Measurements from ENCODE around the gene ZDHHC13.
A peak's percentile ranks its signal among the peaks of the same experiment; 100 is the strongest.

ZDHHC13 gene, protein sequence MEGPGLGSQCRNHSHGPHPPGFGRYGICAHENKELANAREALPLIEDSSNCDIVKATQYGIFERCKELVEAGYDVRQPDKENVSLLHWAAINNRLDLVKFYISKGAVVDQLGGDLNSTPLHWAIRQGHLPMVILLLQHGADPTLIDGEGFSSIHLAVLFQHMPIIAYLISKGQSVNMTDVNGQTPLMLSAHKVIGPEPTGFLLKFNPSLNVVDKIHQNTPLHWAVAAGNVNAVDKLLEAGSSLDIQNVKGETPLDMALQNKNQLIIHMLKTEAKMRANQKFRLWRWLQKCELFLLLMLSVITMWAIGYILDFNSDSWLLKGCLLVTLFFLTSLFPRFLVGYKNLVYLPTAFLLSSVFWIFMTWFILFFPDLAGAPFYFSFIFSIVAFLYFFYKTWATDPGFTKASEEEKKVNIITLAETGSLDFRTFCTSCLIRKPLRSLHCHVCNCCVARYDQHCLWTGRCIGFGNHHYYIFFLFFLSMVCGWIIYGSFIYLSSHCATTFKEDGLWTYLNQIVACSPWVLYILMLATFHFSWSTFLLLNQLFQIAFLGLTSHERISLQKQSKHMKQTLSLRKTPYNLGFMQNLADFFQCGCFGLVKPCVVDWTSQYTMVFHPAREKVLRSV

DNA sequence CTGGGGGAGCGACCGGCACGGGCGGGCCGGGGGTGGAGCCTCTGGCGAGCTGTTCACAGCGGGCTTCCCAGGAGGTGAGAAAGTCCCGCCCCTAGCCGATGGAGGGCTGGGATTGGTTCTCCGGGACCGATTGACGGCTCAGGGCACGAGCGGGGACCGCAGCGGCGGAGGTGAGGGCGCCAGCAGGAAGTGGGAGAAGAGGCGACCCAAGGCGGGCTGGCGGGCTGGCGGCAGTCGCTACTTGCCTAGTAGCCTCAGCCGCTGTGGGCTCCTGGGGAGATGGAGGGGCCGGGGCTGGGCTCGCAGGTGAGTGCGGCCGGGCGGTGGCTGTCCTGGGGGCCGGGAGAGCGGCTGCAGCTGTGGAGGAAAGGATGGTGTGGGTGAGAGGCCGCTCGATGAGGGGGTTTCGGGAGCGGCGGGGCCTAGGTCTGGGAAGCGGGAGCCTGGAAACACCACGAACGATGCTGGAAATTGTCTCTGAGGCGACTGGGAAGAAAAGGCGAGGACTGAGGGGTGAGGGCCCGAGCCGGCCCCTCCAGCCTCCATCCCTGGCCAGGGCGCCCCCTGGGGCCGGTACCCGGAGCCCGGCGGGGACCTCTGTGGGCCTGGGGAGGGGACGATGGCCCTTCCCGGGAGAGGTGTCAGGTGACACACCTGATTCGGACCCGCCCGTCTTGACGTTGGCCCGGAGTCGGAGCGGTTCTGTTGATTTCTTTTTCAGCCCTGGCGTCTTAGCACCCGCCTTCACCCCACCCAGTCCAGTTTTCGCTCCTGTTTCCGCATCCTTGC lies at the start of gene ZDHHC13:
ZDHHC13 (plus strand) TSS at position 198 of the 789 bp plus-strand sequence; CDS start at position 280, 82 bp downstream.
- peak; percentile 100 for ATAC-seq
- DNase-seq: peak; percentile 96

DNA sequence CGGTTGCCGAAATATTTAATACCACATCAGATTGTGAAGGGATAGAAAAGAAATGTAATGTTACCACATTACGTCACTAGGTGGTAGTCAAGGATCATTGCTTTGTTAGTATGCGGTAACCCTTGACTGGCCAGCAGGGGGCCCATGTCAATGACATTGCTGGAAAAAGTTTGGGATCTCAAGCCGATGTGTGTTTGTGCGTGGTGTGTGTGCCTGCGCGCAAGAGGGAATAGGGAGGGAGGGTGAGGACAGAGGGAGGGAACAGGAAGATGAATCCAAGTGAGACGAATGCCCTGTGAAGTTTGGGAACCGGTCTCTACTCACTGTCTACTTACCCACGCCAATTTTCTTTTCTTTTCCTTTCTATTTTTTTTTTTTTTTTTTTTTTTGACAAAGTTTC lies 45.7 kb upstream of the ZDHHC13 start:
- peak; percentile 84 for ATAC-seq
- peak; percentile 61 for DNase-seq

DNA sequence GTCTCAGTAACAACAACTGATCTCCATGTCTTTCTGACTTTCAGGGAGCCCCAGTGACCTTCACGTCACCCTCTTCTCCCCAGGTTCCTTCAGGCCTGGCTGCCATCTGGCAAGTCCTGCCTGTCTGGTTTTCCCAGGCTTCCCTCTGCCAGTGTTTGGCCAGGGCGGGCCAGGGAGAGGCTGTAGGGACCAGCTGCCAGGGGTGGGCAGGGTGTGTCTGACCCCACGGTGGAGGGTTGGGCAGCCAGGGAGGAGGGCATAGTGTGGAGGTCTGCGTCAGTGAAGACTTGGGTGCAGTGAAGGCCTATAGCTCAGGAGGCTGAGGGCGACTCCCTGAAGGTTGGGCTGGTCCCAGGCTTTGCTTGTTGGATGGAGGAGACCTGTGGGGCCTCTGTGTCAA lies 44.5 kb upstream of the ZDHHC13 start:
- no peak for ATAC-seq

DNA sequence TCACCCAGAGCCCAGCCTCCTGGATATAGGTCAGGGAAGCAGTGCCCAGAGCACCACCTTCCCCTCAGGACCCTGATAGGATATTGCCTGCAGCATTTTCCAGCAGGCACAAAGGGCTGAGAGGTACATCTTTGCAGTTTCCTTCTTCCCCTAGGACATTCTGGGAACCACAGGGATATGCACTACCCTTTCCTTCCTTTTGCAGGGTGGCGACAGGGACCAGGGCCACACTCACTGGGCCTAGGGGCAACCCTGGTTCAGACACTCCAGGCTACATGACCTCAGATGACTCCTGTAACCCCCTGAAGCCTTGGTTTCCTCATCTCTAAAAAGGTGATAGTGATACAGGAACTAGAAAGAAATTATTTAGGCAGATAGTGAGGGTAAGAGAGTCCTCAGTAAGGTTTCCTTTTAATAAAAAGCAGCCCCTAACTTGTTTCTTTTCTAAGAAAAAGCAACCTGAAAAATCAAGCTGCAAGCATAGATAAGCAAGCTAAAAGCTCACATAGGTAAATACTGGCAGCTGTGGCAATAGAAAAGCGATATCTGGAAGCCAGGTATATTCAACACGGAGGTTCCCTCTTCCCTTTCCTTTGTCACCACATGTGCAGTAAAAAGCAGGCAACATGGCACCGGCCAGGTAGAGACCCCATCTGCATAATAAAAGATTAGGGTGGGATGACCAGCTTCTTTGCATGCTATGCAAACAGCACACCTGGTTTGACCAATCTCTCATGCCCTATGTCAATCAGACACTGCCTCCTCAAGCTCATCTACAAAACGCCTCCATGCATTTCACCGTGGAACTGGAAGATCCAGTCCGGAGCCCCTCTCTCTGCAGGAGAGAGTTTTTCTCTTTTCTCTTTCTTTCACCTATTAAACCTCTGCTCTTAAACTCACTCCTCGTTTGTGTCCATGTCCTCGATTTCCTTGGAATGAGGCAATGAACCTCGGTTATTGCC lies 43.2 kb upstream of the ZDHHC13 start:
- no peak for DNase-seq
- ATAC-seq: no peak

More for the DNA sequence above, 44.5 kb upstream of the ZDHHC13 start:
- no peak for DNase-seq

DNA sequence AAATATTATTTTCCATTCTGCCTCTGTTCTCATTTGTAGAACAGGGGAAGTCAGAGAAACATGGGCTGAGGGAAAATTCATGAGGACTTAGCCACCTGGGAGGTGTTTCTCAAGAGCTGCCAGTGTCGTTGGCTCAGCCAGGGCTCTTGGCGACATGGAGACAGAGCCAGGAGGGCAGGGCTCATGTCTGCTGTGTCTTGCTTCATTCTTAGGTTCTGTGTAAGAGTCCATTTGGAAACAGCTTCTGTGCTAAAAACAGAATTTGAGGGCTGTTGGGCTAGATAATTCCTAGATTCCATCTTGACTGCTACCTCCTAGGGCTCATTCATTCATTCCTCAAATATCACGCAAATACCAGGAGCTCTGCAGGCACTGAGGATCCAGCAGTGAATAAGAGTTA lies 41.3 kb upstream of the ZDHHC13 start:
- DNase-seq: no peak
- ATAC-seq: no peak

DNA sequence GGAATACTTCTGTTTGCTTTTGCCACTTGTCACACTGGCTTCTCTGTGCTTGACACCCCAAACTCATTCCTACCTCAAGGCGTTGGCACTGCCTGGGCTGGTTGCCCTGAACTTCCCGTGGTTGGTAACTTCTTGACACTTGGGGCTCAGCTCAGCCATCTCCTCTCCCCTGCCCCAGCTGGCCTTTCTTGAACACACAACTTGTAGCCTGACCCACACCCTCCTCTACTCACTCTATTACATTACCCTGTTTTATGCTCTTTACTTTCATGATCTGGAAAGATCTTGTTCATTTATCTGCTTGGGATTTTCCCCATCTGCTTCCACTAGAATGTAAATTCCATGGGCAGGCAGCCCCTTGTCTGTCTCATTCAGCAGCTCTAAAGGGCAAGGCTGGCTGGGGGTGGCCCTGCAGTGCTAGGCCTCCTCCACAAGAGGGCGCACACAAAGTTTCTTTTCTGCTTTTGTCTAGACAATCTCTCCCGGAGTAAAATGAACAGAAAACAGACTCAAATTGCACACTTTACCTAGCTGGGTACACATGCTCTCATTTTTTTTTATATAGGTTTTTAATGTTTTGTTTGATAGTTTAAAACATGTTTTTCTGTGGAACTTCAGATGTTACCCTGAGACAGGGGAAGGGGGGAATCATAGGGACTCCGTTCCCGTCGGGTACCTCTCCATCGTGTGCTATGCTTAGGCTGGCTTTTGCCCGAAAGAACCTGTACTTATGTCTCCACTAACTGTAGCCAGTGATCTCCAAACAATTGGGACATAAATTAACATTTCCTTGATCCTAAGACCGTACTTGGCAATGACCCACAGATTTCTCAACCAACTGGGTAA lies 40.0 kb upstream of the ZDHHC13 start:
- ATAC-seq: peak; percentile 75
- peak; percentile 69 for DNase-seq

DNA sequence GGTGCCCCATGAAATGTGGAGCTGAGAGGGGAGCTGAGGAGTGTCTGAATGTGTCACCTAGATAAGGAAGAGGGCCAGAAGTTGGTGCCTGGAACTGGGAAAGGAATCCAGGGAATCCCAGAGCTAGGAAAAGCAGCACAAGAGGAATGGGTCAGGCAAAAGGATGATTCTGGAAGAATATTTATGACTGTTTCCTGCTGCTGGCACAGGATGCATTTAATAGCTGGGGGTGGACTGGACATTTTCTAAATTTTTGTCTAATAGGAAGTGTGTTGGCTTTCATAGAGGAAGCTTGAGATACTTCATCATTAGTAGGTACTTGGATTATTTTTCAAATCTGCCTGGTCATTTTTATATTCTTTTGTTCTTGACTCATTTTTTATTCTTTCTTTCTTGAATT lies 39.0 kb upstream of the ZDHHC13 start:
- ATAC-seq (no peak), DNase-seq (no peak)

DNA sequence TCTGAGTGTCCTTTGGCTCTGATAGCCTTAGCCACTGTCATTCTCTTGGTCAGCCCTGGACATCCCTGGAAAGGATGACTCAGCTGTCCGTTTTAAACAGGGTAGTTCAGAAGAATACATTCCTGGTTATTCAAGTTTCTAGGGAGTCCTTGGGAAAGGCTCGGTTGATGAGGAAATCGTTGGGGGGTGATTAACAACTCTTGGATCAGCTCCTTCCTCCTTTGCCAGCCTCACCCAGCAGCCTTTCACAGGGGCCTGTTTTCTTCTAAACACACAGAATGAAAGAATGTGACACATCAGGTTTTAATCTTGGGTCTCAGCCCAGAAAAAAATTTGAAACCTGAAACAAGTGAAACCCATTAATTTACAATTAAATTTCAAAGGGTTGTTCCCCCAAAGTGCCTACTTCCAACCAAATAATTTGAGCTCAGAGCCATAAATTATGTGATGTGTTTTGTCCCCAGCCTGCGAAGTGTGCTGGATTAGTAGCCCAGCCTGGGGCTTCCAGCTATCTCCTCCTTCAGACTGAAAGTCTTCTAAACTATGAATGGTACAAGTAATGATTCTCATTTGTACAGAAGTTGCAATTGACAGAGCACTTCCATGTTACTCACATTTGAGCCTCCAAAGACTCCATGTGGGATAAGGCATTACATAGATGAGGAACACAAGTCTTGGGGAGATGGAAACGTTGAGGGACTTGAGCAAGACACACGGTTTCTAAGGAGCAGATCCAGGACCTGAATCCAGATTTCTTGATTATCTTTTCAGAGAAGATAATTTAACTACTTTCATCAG lies 37.1 kb upstream of the ZDHHC13 start:
- ATAC-seq (no peak), DNase-seq (no peak)

DNA sequence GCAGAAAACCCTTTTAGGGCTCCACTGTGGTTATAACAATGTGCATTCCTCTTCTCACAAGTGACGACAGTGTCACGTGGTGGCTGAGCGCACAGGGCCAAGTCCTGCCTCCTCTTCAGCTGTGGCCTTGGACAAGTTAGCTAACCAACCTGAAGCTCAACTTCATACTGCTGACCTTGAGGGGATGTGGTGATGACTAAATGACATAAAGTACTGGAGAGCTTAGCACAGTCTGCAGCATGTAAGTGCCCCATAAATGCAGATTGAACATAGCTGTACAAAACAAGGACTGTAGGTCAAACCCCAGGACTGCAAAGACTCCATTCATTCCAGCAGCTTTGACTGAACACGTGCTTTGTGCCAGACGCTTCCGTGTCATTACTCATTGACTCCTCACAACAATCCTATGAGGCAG lies 36.4 kb upstream of the ZDHHC13 start:
- no peak for DNase-seq
- ATAC-seq: no peak

DNA sequence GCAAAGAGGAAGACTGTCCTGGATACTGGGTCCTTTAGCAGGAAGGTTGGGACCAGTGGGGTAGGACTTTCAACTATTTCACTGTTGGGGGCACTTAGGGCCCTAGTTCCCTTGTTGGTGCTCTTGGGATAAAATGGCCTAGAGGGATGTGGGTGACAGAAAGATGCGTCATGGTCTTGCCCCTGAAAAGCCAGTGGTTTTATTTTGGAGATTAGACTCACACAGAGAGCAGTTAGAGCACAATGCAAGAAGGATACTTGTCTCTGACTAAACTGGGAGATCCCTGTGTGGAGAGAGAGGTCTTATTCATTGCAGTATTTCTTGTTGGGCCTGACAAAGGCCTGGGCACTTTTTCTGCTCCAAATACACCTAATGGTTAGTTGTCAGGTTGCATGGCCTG lies 33.8 kb upstream of the ZDHHC13 start:
- DNase-seq: no peak
- ATAC-seq: no peak

DNA sequence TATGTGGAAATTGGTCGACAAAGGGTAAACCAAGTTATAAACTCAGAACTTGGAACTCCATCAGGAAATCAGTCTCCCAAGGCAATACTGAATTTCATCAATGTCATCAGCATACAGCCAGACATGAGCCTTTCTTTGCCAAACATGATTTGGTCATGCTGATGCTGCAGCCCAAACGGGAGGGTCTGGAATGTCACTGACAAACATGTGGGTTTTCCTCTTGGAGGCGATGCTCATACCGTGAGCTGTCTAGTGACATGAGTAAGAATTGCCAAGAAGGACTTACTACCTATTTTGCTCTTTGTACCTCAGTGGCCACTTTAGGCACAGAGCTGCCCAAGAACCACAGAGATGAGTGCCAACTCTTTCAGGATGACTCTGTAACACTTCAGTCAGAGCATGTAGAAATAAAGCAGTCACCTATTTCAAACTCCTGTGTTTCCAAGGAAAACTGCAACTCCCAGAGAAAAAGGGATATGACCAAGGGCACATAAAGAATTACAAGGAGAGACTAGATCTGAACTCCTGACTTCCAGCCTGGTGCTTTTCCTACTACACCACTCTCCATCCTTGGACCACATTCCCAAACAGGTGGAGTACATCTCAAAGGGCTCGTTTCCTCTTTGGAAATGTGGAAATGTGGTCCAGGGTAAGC lies 32.2 kb upstream of the ZDHHC13 start:
- DNase-seq (no peak), ATAC-seq (no peak)

DNA sequence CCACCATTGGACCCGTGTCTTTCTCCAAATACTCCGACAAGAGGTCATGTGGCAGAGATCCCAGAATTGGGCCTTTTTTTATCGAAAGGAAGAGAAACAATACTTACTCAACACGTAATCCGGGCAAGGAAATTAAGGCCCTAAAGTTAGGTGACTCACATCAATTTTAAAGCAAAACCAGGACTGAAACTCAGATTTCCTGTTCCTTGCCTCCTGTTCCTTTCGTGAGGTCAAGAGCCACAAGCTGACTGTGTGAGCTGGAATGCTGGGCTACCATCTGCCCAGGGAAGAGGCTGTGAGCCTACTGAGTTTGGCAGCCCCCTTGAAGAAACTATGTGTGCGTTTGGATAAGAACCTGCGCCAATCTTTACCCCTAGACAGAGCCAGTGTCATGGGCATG lies 29.3 kb upstream of the ZDHHC13 start:
- DNase-seq: no peak
- no peak for ATAC-seq

DNA sequence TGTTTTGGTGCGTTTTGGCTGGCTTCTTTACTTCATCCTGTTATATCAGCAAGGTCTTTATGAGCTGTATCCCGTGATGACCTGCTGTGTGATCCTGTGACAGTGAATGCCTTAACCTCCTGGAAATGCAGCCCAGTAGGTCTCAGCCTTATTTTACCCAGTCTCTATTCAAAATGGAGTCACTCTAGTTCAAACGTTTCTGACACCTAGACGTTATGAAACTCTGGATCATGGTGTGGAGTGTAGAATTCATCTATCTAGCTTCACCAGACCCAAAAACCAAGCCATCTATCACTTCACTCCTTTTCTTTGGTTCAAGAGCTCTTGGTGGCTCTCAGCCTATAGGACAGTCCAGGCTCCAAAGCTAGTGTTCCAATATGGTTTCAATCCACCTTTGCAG lies 28.2 kb upstream of the ZDHHC13 start:
- ATAC-seq: no peak
- no peak for DNase-seq

DNA sequence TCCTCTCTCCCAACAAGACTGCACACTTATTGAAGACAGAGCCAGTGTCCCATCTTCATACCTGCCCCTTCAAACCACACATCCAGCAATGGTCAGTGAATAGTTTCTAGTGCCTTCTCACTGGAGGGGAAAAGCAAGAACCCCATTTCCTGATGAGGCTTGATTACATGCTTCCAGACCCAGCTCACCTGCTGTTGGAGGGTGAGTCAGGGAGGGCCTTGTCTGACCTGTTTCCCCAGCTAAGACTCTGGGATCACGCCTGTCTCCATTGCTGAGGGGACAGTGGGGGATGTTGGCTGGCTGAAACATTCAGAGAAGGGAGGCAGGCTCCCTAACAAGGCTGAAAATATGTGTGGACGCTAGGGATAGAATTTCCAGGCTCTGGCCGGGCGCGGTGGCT lies 27.5 kb upstream of the ZDHHC13 start:
- ATAC-seq: no peak

DNA sequence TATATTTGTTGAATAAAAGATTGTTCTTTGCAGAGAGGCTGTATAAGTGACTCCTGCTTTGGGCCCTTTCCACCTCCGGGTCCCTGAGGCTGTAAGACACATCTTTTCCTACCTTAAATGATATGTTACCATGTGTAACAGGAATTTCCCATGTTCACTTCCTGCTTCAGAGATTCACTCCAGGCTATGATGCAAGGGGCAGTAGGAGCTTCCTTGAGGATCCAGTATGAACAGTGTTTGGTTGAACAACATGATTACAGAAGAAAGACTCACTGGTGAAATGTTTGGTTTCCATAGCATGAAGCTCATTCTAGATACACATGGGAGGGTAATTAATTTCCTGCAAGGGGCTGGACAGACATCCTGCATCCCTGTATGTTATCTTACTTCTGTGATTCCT lies 25.6 kb upstream of the ZDHHC13 start:
- no peak for DNase-seq
- ATAC-seq: no peak

More for the DNA sequence above, 27.5 kb upstream of the ZDHHC13 start:
- DNase-seq: no peak

DNA sequence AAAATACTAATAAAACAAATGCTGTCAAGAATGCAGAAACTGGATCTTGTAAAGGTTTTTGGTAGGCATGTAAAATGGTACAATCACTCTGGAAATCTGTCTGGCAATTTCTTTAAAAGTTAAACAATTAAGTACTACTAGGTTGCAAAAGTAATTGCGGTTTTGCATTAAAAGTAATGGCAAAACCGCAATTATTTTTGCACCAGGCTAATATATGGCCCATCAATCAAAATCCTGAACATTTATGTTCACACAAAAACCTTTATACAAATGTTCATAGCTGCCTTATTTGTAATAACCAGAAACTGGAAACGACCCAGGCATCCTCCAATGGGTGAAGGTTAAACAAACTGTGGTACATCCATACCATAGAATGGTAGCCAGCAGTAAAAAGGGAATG lies 24.6 kb upstream of the ZDHHC13 start:
- ATAC-seq (no peak), DNase-seq (no peak)

DNA sequence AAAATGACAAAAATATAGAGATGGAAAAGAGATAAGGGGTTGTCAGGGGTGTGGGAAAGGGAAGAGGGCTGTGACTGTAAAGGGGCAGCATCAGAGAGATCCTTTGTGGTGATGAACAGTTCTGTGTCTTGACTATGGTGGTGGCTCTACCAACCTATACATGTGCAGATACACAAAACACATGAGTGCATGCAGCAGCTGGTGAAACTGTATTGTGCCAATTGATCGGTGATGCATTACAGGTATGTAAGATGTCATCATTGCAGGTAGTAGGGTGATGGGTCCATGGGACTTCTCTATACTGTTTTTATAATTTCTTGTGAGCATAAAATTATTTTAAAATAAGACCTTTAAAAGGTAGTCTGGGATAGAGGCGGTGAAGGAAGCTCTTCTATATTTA lies 24.1 kb upstream of the ZDHHC13 start:
- no peak for DNase-seq
- ATAC-seq: no peak

DNA sequence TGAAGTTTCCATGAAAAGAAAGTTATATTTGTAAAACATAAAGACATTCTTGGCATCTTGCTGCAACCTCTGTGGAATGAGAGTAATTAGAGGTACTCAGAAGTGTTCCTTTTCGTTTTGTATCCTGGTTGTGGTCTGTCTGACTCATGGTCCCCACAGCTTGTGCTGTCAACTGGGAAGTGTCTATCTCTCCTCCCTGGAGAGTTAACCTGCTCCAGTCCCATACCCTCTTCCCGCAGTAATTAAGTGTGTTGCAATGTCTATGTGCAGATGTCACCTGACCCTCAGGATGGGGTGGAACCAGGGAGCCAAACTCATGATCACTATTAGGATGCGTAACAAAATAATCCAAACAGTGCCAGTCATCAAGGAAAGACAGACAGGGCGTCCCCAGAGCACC lies 23.0 kb upstream of the ZDHHC13 start:
- DNase-seq (no peak), ATAC-seq (no peak)

DNA sequence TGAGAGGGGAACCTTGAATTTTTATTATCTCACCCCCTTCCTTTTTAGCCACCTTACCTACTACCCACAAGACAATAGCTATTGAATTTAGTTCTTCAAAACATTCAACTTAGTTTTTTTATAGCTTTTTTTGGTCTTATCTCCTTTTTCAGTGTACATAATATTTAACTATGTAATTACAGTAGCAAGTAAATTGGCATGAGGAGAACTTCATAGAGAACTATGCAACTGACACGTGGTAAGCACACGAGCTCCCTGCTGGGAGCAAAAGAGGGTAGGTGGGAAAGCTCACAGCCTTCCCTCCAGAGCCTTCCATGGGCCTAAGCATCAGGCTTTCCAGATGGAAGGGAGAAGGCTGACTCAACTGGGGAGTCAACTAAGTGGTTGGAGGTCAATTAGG lies 22.1 kb upstream of the ZDHHC13 start:
- ATAC-seq (no peak), DNase-seq (no peak)

DNA sequence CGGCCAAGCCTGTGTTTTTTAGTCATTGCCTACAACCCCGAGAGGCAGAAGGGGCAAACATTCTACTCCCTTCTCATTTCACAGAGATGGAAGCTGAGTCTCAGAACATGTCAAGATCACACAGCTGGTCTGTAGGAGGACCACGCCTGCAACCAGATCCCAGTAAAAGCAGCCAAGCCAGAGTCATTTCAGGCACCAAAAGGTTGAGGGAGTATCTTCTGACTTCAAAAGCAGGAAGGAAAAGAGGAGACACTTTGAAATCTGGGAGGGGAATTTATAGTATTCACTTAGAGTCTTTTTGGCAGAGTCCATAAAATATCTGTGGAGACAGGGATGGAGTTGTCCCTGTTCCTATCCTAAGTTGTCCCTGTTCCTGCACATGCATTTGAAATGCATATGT lies 17.9 kb upstream of the ZDHHC13 start:
- DNase-seq (no peak), ATAC-seq (no peak)

Measured in stimulated activated naive CD8-positive, alpha-beta T cell treated with anti-CD3 and anti-CD28 coated beads, Interleukin-15, Interleukin-2, amounts not matched to agents 100 U/mL and 50 U/mL, for 24 hours (primary cell).